Esophagus muscularis mucosa (tissue), 4 donors: ENCODE measurements around the gene ADGRV1.

Experiments
- CTCF ChIP-seq, 3 experiments: fragments of 200-600 bp in 2 of 3; fragments of 450-650 bp in 1 of 3; sonication (generic) in 2 of 3; IDR thresholded peaks; one replicate each; pipeline ENCODE4 v1.5.1; 2017 to 2019; ENCODE audit warnings: antibody characterized with exemption in 3 of 3, mild to moderate bottlenecking in 2 of 3, moderate library complexity in 1 of 3
- EP300 ChIP-seq: sonication (generic); formaldehyde crosslinking; IDR thresholded peaks from one replicate; pipeline ENCODE4 v1.6.1; 2017; ENCODE audit warnings: antibody characterized with exemption
- POLR2A ChIP-seq: fragments of 450-650 bp; IDR thresholded peaks from one replicate; pipeline ENCODE4 v1.6.1; 2017; ENCODE audit warnings: antibody characterized with exemption, moderate library complexity, mild to moderate bottlenecking, low read depth
- POLR2AphosphoS5 ChIP-seq, 2 donors: sonication (generic); formaldehyde crosslinking; IDR thresholded peaks; one replicate each; pipeline ENCODE4 v1.6.1; 2017; ENCODE audit warnings: antibody characterized with exemption in 2 of 2

DNA sequence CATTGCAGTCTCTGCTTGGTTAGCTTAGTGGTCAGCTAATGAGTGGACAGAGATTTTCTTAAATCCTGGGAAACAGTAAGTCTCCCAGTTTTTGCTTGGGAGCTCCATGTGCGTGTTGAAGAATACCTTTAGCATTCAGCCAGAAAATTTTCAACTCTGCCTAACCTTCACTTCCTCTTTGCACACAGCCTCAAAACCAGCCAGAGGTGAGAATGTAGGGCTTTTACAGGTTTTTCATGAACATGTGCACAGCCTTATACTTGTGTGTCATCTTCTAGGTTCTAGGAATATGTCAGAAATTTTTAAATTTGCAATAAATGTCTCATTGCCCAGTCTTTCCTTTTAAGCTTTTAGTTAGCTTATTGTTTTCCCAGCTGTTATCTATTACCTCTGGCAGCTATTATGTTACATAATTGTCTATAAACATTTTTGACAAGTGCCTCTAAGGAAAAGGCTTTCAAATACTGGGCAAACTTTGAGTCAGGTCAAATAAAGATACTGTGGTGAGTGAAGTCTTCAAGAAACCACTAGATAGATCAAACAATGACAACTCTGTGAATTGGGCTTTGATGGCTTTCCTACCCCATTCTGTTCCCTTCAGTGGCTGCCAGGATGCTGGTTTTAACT is 12.7 kb downstream of the ADGRV1 start:
- no peak for TF ChIP-seq CTCF (IDR thresholded peaks at IDR 0.05)
- TF ChIP-seq EP300 = no peak
- TF ChIP-seq POLR2A = no peak
- no peak for TF ChIP-seq POLR2AphosphoS5 (IDR thresholded peaks at IDR 0.05)
